Measurements from ENCODE around the gene KCNH1.

KCNH1 gene

DNA sequence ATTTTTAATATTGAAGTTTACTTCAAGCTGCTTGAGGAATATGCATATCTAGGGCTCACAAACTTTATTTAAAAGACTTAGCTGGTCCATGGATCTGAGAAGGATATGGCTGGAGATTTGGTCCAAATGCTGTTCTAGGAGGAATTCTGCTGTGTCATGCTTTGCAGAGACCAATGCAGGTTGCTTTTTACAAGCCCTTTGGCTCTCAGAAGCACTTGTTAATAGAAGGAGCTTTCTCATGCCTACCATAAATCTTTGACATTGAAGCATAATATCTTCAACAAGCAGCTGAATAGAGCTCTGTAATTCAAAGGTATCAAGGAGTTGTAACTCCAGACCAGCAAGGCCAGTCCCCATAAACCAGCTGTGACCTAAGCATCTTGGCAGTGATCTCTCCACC is 506.2 kb downstream of the KCNH1 start:
- no peak for DNase-seq

Measured in NCI-H2029 treated with DMSO at 0.1 percent for 48 hours (cell line).